ENCODE measurements around the gene ZNF529.

ZNF529 gene

GRCh38 chr19:36514012-36514612 is 59.0 kb downstream of the ZNF529 start:
- no peak for DNase-seq (ENCODE audit: low read depth in 2 of 3, low spot score in 2 of 3)

DNA sequence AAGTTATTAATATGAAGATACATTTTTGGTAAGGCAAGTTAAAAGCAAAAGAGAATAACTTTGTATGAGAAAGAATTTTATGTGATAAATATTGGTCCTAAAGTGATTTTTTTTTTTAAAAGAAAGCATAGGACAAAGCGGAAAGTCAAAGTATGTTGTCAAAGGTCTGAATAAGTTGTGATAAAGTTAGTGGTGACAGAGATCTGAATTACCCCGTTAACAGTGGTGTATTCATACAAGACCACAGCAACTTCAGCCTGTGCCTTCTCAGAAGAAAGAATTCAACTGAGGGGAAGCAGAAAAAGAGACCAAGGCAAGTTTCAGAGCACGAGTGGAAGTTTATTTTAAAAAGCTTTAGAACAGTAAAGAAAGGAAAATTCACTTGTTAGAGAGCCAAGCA is 64.8 kb downstream of the ZNF529 start:
- no peak for DNase-seq (ENCODE audit: low read depth in 2 of 3, low spot score in 2 of 3)

DNA sequence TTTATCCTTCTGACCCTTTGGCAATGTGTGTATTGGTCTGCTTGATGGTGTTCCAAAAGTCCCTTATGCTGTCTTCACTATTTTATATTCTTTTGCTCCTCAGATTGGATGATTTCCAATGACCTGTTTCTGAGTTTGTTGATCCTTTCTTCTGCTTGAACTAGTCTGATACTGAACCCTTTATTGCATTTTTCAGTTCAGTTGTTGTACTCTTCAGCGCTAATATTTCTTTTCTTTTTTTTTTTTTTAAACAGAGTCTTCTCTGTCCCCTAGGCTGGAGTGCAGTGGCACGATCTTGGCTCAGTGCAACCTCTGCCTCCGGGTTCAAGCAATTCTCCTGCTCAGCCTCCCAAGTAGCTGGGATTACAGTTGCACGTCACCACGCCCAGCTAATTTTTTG is 71.1 kb downstream of the ZNF529 start:
- DNase-seq (ENCODE audit: low read depth in 2 of 3, low spot score in 2 of 3): no peak

DNA sequence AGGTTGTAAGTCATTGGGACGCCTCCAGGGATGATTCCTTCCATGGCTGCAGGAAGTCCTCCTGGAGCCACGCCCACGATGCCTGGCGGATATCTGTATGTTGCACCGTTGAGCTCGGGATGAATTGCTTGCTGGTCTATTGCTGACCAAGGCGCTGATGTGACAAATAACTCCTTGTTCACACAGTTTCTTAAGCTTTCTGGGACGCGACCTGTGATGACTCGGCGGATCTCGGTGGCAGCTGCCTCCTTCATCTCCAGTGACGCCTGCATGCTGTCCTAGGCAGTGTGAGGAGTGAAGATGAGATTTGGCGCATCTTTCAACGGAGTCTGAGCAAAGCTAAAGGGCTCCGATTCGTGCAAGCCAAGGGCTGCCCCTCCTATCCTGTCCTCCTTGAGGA is 76.1 kb downstream of the ZNF529 start:
- no peak for DNase-seq (ENCODE audit: low read depth in 2 of 3, low spot score in 2 of 3)

Measured in activated CD8-positive, alpha-beta memory T cell treated with anti-CD3 and anti-CD28 coated beads for 48 hours (primary cell).